ACC112 (cell line): ENCODE results near the gene TM9SF1.

Experiments
- H2AFZ ChIP-seq: fragments of 200-600 bp; sonication (generic); one replicate; pipeline ENCODE4 v1.6.0; 2017; ENCODE audit warnings: antibody characterized with exemption, low read length; ENCODE audit not compliant: unreplicated experiment
- H3K27ac ChIP-seq: fragments of 200-600 bp; sonication (generic); 2 replicates; pipeline ENCODE4 v1.5.1; 2014; ENCODE audit warnings: low read depth, mild to moderate bottlenecking, antibody characterized with exemption, low read length, moderate library complexity
- H3K27me3 ChIP-seq: fragments of 200-600 bp; sonication (generic); 2 replicates; pipeline ENCODE4 v1.6.1; 2014; ENCODE audit warnings: mild to moderate bottlenecking, antibody characterized with exemption, low read length, moderate library complexity, mixed read lengths; ENCODE audit not compliant: insufficient read depth
- H3K36me3 ChIP-seq: fragments of 200-600 bp; sonication (generic); 2 replicates; pipeline ENCODE4 v1.6.1; 2016; ENCODE audit warnings: mild to moderate bottlenecking, antibody characterized with exemption, low read length, moderate library complexity, mixed read lengths; ENCODE audit not compliant: insufficient read depth
- H3K4me1 ChIP-seq: fragments of 200-600 bp; sonication (generic); one replicate; pipeline ENCODE4 v1.6.1; 2016; ENCODE audit warnings: low read length, mixed read lengths; ENCODE audit not compliant: insufficient read depth, unreplicated experiment, control insufficient read depth
- H3K4me3 ChIP-seq: fragments of 200-600 bp; sonication (generic); 2 replicates; pipeline ENCODE4 v1.5.1; 2014; ENCODE audit warnings: mild to moderate bottlenecking, low read depth, low read length
- H3K79me2 ChIP-seq: fragments of 200-600 bp; sonication (generic); one replicate; pipeline ENCODE4 v1.6.0; 2016; ENCODE audit warnings: low read length; ENCODE audit not compliant: control insufficient read depth, unreplicated experiment, insufficient read depth

The TM9SF1 gene

GRCh38 chr14:24192933-24193332 lies 2.3 kb downstream of the TM9SF1 start:
- no peak overlapping the region for H3K27ac ChIP-seq
- peaks cover 43% of the 10 kb centered on the region for H3K79me2 ChIP-seq

GRCh38 chr14:24190416-24190815 lies 4.8 kb downstream of the TM9SF1 start:
- Histone ChIP-seq H3K27ac (no peak overlapping the region), H3K36me3 (peaks cover 19% of the 10 kb centered on the region)

More at GRCh38 chr14:24192933-24193332, 2.3 kb downstream of the TM9SF1 start:
- Histone ChIP-seq H3K4me1 (peaks cover 18% of the 10 kb centered on the region), H3K36me3 (peaks cover 19% of the 10 kb centered on the region), H2AFZ (no peak overlapping the region), H3K27me3 (no peaks in the 10 kb centered on the region), H3K4me3 (no peak overlapping the region)

GRCh38 chr14:24189460-24189859 lies 5.8 kb downstream of the TM9SF1 start:
- Histone ChIP-seq H2AFZ (no peak overlapping the region), H3K27ac (peak overlapping the region; percentile 18), H3K36me3 (peaks cover 19% of the 10 kb centered on the region), H3K79me2 (peaks cover 27% of the 10 kb centered on the region), H3K4me3 (peak overlapping the region; percentile 90; the same call in 1 of the 2 replicates), H3K4me1 (peaks cover 13% of the 10 kb centered on the region), H3K27me3 (no peaks in the 10 kb centered on the region)

More at GRCh38 chr14:24190416-24190815, 4.8 kb downstream of the TM9SF1 start:
- no peak overlapping the region for H3K4me3 ChIP-seq
- peaks cover 36% of the 10 kb centered on the region for H3K79me2 ChIP-seq
- H3K4me1 ChIP-seq: peaks cover 16% of the 10 kb centered on the region
- no peak overlapping the region for H2AFZ ChIP-seq
- no peaks in the 10 kb centered on the region for H3K27me3 ChIP-seq

GRCh38 chr14:24189059-24189375 lies 6.2 kb downstream of the TM9SF1 start:
- H3K79me2 ChIP-seq: peaks cover 22% of the 10 kb centered on the region
- H2AFZ ChIP-seq: no peak overlapping the region
- H3K27me3 ChIP-seq: no peaks in the 10 kb centered on the region
- peak overlapping the region; percentile 90 for H3K4me3 ChIP-seq
- peaks cover 9% of the 10 kb centered on the region for H3K4me1 ChIP-seq
- peaks cover 19% of the 10 kb centered on the region for H3K36me3 ChIP-seq
- peak overlapping the region; percentile 18 for H3K27ac ChIP-seq

GRCh38 chr14:24188251-24189058 lies 6.8 kb downstream of the TM9SF1 start, which contains the start of gene IPO4:
TSS of gene IPO4 (minus strand) at chr14:24188816. CDS start at chr14:24188787, 29 bp downstream.
- peak within 1 kb of the TSS; percentile 45 for H3K27ac ChIP-seq
- H3K4me3 ChIP-seq: peak within 1 kb of the TSS; percentile 90
- peaks cover 19% of the 10 kb centered on the region for H3K79me2 ChIP-seq
- peaks cover 6% of the 10 kb centered on the region for H3K4me1 ChIP-seq
- no peaks in the 10 kb centered on the region for H3K27me3 ChIP-seq
- peaks cover 19% of the 10 kb centered on the region for H3K36me3 ChIP-seq
- peak within 1 kb of the TSS; percentile 15 for H2AFZ ChIP-seq

GRCh38 chr14:24187539-24187915 lies 7.7 kb downstream of the TM9SF1 start:
- Histone ChIP-seq H3K27ac (no peak overlapping the region), H3K27me3 (no peaks in the 10 kb centered on the region), H2AFZ (no peak overlapping the region), H3K79me2 (peaks cover 13% of the 10 kb centered on the region), H3K36me3 (peaks cover 13% of the 10 kb centered on the region), H3K4me3 (peak overlapping the region; percentile 90), H3K4me1 (peaks cover 6% of the 10 kb centered on the region)

- H3K27me3 ChIP-seq: no peaks in the 10 kb centered on the region
- H3K4me3 ChIP-seq: peak overlapping the region; percentile 90; the same call in 1 of the 2 replicates
- H3K79me2 ChIP-seq: peaks cover 11% of the 10 kb centered on the region
- no peak overlapping the region for H3K27ac ChIP-seq
- peaks cover 6% of the 10 kb centered on the region for H3K4me1 ChIP-seq
- H3K36me3 ChIP-seq: 0 out of 2 replicates have a peak, but pooled peaks cover 8% of the 10 kb centered on the region
- H2AFZ ChIP-seq: no peak overlapping the region
Observed at GRCh38 chr14:24186831-24187538, 8.3 kb downstream of the TM9SF1 start.

GRCh38 chr14:24185741-24186140 lies 9.5 kb downstream of the TM9SF1 start:
- Histone ChIP-seq H3K27ac (no peak overlapping the region), H3K4me1 (peaks cover 6% of the 10 kb centered on the region), H3K4me3 (no peak overlapping the region), H3K27me3 (no peaks in the 10 kb centered on the region), H3K79me2 (peaks cover 11% of the 10 kb centered on the region), H3K36me3 (peaks cover 10% of the 10 kb centered on the region; the same call in 1 of the 2 replicates), H2AFZ (no peak overlapping the region)

- H3K79me2 ChIP-seq: peaks cover 11% of the 10 kb centered on the region
- no peak overlapping the region for H2AFZ ChIP-seq
- H3K4me3 ChIP-seq: no peak overlapping the region
- H3K36me3 ChIP-seq: peaks cover 8% of the 10 kb centered on the region; the same call in 1 of the 2 replicates
- H3K4me1 ChIP-seq: peaks cover 6% of the 10 kb centered on the region
- no peak overlapping the region for H3K27ac ChIP-seq
- no peaks in the 10 kb centered on the region for H3K27me3 ChIP-seq
Observed at GRCh38 chr14:24185026-24185425, 10.2 kb downstream of the TM9SF1 start.

GRCh38 chr14:24184104-24184970 lies 10.9 kb downstream of the TM9SF1 start:
- Histone ChIP-seq H3K36me3 (peaks cover 6% of the 10 kb centered on the region; the same call in 1 of the 2 replicates), H3K27ac (no peak overlapping the region), H3K4me1 (peaks cover 6% of the 10 kb centered on the region), H3K27me3 (no peaks in the 10 kb centered on the region), H3K79me2 (peaks cover 11% of the 10 kb centered on the region), H2AFZ (no peak overlapping the region), H3K4me3 (no peak overlapping the region)
